Mesothelial cell of epicardium (in vitro differentiated cells): ENCODE data around the gene FGFR1OP2. TPM values are rescaled to one million over a fixed set of nuclear protein-coding genes. Genes with fewer than 3 reads are reported as not detected.

Source experiments
- DNase-seq, 2 experiments: peaks; one replicate each; pipeline ENCODE4 v3.0.0; 2021; ENCODE audit warnings: low spot score in 2 of 2; ENCODE audit not compliant: unreplicated experiment in 2 of 2
- H3K27ac Mint-ChIP-seq: 2 replicates; pipeline ENCODE4 v1.8.0; 2021; ENCODE audit warnings: mixed read lengths
- H3K27me3 Mint-ChIP-seq: 2 replicates; pipeline ENCODE4 v1.8.0; 2021; ENCODE audit warnings: low read depth, mixed read lengths
- H3K36me3 Mint-ChIP-seq: 2 replicates; pipeline ENCODE4 v1.8.0; 2021; ENCODE audit warnings: mixed read lengths
- H3K4me1 Mint-ChIP-seq: 2 replicates; pipeline ENCODE4 v1.8.0; 2021; ENCODE audit warnings: mixed read lengths
- H3K4me3 Mint-ChIP-seq: 2 replicates; pipeline ENCODE4 v1.8.0; 2021; ENCODE audit warnings: mild to moderate bottlenecking, moderate library complexity, mixed read lengths
- H3K9me3 Mint-ChIP-seq: 2 replicates; pipeline ENCODE4 v1.8.0; 2021; ENCODE audit warnings: mixed read lengths
- CTCF ChIP-seq: fragments of 200-600 bp; sonication (generic); IDR thresholded peaks from one replicate; pipeline ENCODE4 v1.5.0; 2021; ENCODE audit warnings: antibody characterized with exemption; ENCODE audit not compliant: unreplicated experiment
- total RNA-seq: library from RNA; stranded (reverse); gene quantifications from 3 replicates; pipeline ENCODE4 v1.2.1, GENCODE V29; 2021

FGFR1OP2 gene
- total RNA-seq, 1 donor from 2014 or later: 52.6 TPM

- Mint-ChIP-seq H3K36me3 (peaks cover 36% of the 10 kb centered on the region), H3K9me3 (no peaks in the 10 kb centered on the region), H3K4me3 (no peak overlapping the region), H3K27me3 (no peaks in the 10 kb centered on the region), H3K27ac (no peak overlapping the region), H3K4me1 (no peaks in the 10 kb centered on the region)
- no peak for TF ChIP-seq CTCF
- DNase-seq: no peak
Observed at GRCh38 chr12:26994109-26994508, 55.8 kb downstream of the FGFR1OP2 start.

GRCh38 chr12:26995706-26996105 is 57.4 kb downstream of the FGFR1OP2 start:
- H3K27me3 Mint-ChIP-seq: no peaks in the 10 kb centered on the region
- DNase-seq: no peak
- H3K4me1 Mint-ChIP-seq: no peaks in the 10 kb centered on the region
- H3K4me3 Mint-ChIP-seq: no peak overlapping the region
- TF ChIP-seq CTCF: no peak
- no peak overlapping the region for H3K27ac Mint-ChIP-seq
- peaks cover 40% of the 10 kb centered on the region for H3K36me3 Mint-ChIP-seq
- no peaks in the 10 kb centered on the region for H3K9me3 Mint-ChIP-seq

- TF ChIP-seq CTCF: no peak
- no peaks in the 10 kb centered on the region for H3K4me1 Mint-ChIP-seq
- H3K9me3 Mint-ChIP-seq: no peaks in the 10 kb centered on the region
- H3K36me3 Mint-ChIP-seq: peaks cover 38% of the 10 kb centered on the region
- H3K27me3 Mint-ChIP-seq: no peaks in the 10 kb centered on the region
- H3K4me3 Mint-ChIP-seq: no peak overlapping the region
- no peak overlapping the region for H3K27ac Mint-ChIP-seq
- DNase-seq: no peak
Observed at GRCh38 chr12:26997003-26997402, 58.7 kb downstream of the FGFR1OP2 start.

GRCh38 chr12:27000961-27001360 is 62.7 kb downstream of the FGFR1OP2 start:
- DNase-seq: no peak
- no peaks in the 10 kb centered on the region for H3K27me3 Mint-ChIP-seq
- no peaks in the 10 kb centered on the region for H3K9me3 Mint-ChIP-seq
- no peak for TF ChIP-seq CTCF
- peaks cover 21% of the 10 kb centered on the region for H3K36me3 Mint-ChIP-seq
- peaks cover 7% of the 10 kb centered on the region for H3K4me1 Mint-ChIP-seq
- H3K27ac Mint-ChIP-seq: no peak overlapping the region
- no peak overlapping the region for H3K4me3 Mint-ChIP-seq

GRCh38 chr12:27001663-27002062 is 63.4 kb downstream of the FGFR1OP2 start:
- H3K9me3 Mint-ChIP-seq: no peaks in the 10 kb centered on the region
- TF ChIP-seq CTCF: no peak

GRCh38 chr12:27002141-27002540 is 63.9 kb downstream of the FGFR1OP2 start:
- Mint-ChIP-seq H3K36me3 (peaks cover 17% of the 10 kb centered on the region), H3K27me3 (no peaks in the 10 kb centered on the region), H3K4me1 (peaks cover 7% of the 10 kb centered on the region), H3K4me3 (no peak overlapping the region), H3K9me3 (no peaks in the 10 kb centered on the region), H3K27ac (no peak overlapping the region)
- DNase-seq: no peak
- no peak for TF ChIP-seq CTCF

More at GRCh38 chr12:27001663-27002062, 63.4 kb downstream of the FGFR1OP2 start:
- no peaks in the 10 kb centered on the region for H3K27me3 Mint-ChIP-seq
- peaks cover 7% of the 10 kb centered on the region for H3K4me1 Mint-ChIP-seq
- H3K36me3 Mint-ChIP-seq: peaks cover 18% of the 10 kb centered on the region
- no peak overlapping the region for H3K27ac Mint-ChIP-seq
- no peak overlapping the region for H3K4me3 Mint-ChIP-seq
- no peak for DNase-seq
